ENCODE measurements around the gene ANLN. TPM values are rescaled to one million over a fixed set of nuclear protein-coding genes. Genes with fewer than 3 reads are reported as not detected.

The ANLN gene
- total and polyA plus RNA-seq, 9 of the 15 experiments (the other 6 are each of a cell fraction or from before 2014, with no cell fraction given) = 18.1 to 66.2 (median 38.7) TPM

DNA sequence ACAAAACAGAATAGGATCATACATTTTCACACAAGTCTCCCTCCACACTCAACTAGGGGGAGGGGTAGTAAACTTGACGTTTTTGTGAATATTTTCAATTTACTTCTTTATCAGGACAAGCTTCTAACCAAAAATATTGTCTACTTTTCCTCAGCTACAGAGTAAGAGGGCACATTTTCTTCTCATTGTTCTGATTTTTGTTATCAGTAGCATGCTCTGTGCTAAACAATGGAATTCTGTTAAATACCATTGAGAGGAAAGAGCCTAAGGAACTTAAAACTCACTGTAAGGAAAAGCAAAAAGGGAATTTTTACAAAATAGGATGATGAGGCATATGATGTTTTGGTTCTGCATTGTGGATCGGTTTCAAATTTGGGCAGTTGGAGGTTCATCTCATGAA lies 41.2 kb downstream of the ANLN start (continued):
- TF ChIP-seq, protein P1, sequence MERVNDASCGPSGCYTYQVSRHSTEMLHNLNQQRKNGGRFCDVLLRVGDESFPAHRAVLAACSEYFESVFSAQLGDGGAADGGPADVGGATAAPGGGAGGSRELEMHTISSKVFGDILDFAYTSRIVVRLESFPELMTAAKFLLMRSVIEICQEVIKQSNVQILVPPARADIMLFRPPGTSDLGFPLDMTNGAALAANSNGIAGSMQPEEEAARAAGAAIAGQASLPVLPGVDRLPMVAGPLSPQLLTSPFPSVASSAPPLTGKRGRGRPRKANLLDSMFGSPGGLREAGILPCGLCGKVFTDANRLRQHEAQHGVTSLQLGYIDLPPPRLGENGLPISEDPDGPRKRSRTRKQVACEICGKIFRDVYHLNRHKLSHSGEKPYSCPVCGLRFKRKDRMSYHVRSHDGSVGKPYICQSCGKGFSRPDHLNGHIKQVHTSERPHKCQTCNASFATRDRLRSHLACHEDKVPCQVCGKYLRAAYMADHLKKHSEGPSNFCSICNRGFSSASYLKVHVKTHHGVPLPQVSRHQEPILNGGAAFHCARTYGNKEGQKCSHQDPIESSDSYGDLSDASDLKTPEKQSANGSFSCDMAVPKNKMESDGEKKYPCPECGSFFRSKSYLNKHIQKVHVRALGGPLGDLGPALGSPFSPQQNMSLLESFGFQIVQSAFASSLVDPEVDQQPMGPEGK (CRISPR knock-in tag; IDR thresholded peaks at IDR 0.05; ENCODE audit: borderline replicate concordance) = no peak
- no peak for TF ChIP-seq CCAR2 (IDR thresholded peaks at IDR 0.05; ENCODE audit: low read depth, low read length)
- TF ChIP-seq HNRNPK (IDR thresholded peaks at IDR 0.05; ENCODE audit: low read depth, low read length, poor library complexity, severe bottlenecking) = no peak
- no peak for TF ChIP-seq FOXJ2 (tag; IDR thresholded peaks at IDR 0.05)

GRCh38 chr7:36438211-36438610 lies 48.5 kb downstream of the ANLN start:
- no peak overlapping the region for H3K9ac ChIP-seq (ENCODE audit: insufficient read depth in 1 of 2, low read depth in 2 of 2, low read length in 2 of 2)
- no peaks in the 10 kb centered on the region for H3K9me1 ChIP-seq (ENCODE audit: control insufficient read depth, insufficient read depth, low read length)
- POLR2A ChIA-PET = interaction anchor here (1.1 to 1.8 kb wide), 2 partner anchors 16 to 20 kb away, joined by 4 read pairs; no protein-coding TSS in a partner anchor
- no peak for FAIRE-seq
- H3K36me3 ChIP-seq (ENCODE audit: control insufficient read depth, insufficient read depth, low read length) = peaks cover 77% of the 10 kb centered on the region
- BruUV-seq (replicated peaks) = no TSS peak
- H3K79me2 ChIP-seq (ENCODE audit: control insufficient read depth, insufficient read depth, low read length) = no peaks in the 10 kb centered on the region; the same call in 2 of the 3 replicates
- WGBS (ENCODE audit: insufficient coverage, low coverage, missing lambda C conversion rate) = 85% methylated on average over 4 of the region's 4 CpGs
- no peak for ATAC-seq
- no peaks in the 10 kb centered on the region for H3K27me3 ChIP-seq (ENCODE audit: control insufficient read depth in 2 of 2, insufficient read depth in 2 of 2, low read length in 2 of 2)
- intact Hi-C loops (cut with micrococcal nuclease) = no loop called here
- H3K27ac ChIP-seq (ENCODE audit: extremely low read depth, low read depth, low read length) = no peak overlapping the region
- no peak overlapping the region for H2AFZ ChIP-seq (ENCODE audit: low read depth, low read length)
- no peak for TF ChIP-seq HIVEP1 (CRISPR knock-in tag; IDR thresholded peaks at IDR 0.05)
- no peak for TF ChIP-seq SPI1 (IDR thresholded peaks at IDR 0.05; ENCODE audit: borderline replicate concordance, low read depth, low read length)
- no peak for TF ChIP-seq FOXP1 (CRISPR knock-in tag; IDR thresholded peaks at IDR 0.05)
- TF ChIP-seq, protein P2, sequence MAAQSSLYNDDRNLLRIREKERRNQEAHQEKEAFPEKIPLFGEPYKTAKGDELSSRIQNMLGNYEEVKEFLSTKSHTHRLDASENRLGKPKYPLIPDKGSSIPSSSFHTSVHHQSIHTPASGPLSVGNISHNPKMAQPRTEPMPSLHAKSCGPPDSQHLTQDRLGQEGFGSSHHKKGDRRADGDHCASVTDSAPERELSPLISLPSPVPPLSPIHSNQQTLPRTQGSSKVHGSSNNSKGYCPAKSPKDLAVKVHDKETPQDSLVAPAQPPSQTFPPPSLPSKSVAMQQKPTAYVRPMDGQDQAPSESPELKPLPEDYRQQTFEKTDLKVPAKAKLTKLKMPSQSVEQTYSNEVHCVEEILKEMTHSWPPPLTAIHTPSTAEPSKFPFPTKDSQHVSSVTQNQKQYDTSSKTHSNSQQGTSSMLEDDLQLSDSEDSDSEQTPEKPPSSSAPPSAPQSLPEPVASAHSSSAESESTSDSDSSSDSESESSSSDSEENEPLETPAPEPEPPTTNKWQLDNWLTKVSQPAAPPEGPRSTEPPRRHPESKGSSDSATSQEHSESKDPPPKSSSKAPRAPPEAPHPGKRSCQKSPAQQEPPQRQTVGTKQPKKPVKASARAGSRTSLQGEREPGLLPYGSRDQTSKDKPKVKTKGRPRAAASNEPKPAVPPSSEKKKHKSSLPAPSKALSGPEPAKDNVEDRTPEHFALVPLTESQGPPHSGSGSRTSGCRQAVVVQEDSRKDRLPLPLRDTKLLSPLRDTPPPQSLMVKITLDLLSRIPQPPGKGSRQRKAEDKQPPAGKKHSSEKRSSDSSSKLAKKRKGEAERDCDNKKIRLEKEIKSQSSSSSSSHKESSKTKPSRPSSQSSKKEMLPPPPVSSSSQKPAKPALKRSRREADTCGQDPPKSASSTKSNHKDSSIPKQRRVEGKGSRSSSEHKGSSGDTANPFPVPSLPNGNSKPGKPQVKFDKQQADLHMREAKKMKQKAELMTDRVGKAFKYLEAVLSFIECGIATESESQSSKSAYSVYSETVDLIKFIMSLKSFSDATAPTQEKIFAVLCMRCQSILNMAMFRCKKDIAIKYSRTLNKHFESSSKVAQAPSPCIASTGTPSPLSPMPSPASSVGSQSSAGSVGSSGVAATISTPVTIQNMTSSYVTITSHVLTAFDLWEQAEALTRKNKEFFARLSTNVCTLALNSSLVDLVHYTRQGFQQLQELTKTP (IDR thresholded peaks at IDR 0.05; ENCODE audit: low read depth in 1 of 2, partially characterized antibody in 2 of 2) = no peak
- TF ChIP-seq RB1 (IDR thresholded peaks at IDR 0.05; ENCODE audit: low read depth) = no peak
- TF ChIP-seq RBM15 (IDR thresholded peaks at IDR 0.05; ENCODE audit: insufficient read depth, low read length) = no peak
- no peak for TF ChIP-seq HLTF (IDR thresholded peaks at IDR 0.05)
- TF ChIP-seq ZNF354B (CRISPR knock-in tag; IDR thresholded peaks at IDR 0.05) = no peak
- TF ChIP-seq PYGO2 (tag; IDR thresholded peaks at IDR 0.05) = no peak
- TF ChIP-seq ZNF76 (CRISPR knock-in tag; IDR thresholded peaks at IDR 0.05; ENCODE audit: borderline replicate concordance) = no peak
- TF ChIP-seq, protein P3, sequence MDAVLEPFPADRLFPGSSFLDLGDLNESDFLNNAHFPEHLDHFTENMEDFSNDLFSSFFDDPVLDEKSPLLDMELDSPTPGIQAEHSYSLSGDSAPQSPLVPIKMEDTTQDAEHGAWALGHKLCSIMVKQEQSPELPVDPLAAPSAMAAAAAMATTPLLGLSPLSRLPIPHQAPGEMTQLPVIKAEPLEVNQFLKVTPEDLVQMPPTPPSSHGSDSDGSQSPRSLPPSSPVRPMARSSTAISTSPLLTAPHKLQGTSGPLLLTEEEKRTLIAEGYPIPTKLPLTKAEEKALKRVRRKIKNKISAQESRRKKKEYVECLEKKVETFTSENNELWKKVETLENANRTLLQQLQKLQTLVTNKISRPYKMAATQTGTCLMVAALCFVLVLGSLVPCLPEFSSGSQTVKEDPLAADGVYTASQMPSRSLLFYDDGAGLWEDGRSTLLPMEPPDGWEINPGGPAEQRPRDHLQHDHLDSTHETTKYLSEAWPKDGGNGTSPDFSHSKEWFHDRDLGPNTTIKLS (IDR thresholded peaks at IDR 0.05; ENCODE audit: borderline replicate concordance, low read depth) = no peak
- no peaks in the 10 kb centered on the region for H3K4me1 ChIP-seq (replicated peaks in 1 of 2; ENCODE audit: control insufficient read depth in 2 of 2, insufficient read depth in 2 of 2, low read length in 2 of 2)
- no peaks in the 10 kb centered on the region for H4K20me1 ChIP-seq (replicated peaks; ENCODE audit: control insufficient read depth, insufficient read depth, low read length)
- in situ Hi-C loops (cut with MboI) = no loop called here
- H3K4me3 ChIP-seq = no peak overlapping the region
- CTCF ChIA-PET (ENCODE audit: low intra/inter-chr PET ratio) = no interaction called here
- DNase-seq (ENCODE audit: extremely low read depth in 1 of 4, low spot score in 3 of 4) = no peak
- H3K9me3 ChIP-seq (replicated peaks; ENCODE audit: control insufficient read depth, insufficient read depth, low read depth, low read length) = no peaks in the 10 kb centered on the region
- no peak overlapping the region for H3K4me2 ChIP-seq (ENCODE audit: insufficient read depth, low read length)
